Tibial nerve (tissue), 3 donors: ENCODE results near the gene SRSF10.

Experiments
- CTCF ChIP-seq, 5 experiments: fragments of 200-600 bp in 3 of 5; fragments of 450-650 bp in 2 of 5; sonication (generic) in 3 of 5; IDR thresholded peaks; one replicate each; pipeline ENCODE4 v1.5.1; 2016 to 2019; ENCODE audit warnings: antibody characterized with exemption in 5 of 5, mild to moderate bottlenecking in 3 of 5, moderate library complexity in 2 of 5
- POLR2A ChIP-seq, 2 donors: fragments of 450-650 bp; IDR thresholded peaks; one replicate each; pipeline ENCODE4 v1.6.1; 2017; ENCODE audit warnings: antibody characterized with exemption in 2 of 2, mild to moderate bottlenecking in 2 of 2, moderate library complexity in 2 of 2

- TF ChIP-seq CTCF (IDR thresholded peaks at IDR 0.05) (no peak), POLR2A (IDR thresholded peaks at IDR 0.05) (no peak)
Observed at GRCh38 chr1:23964790-23965740, 15.1 kb downstream of the SRSF10 start.
